ENCODE measurements around the gene AGBL3. TPM values are rescaled to one million over a fixed set of nuclear protein-coding genes. Genes with fewer than 3 reads are reported as not detected.

The AGBL3 gene
- total RNA-seq, 1 experiment from 2014 or later = 3.5 TPM

Other genes with a start within 250 kb of the AGBL3 start
- 209 and 259 TPM in 2 replicates for gene CALD1, start 206.9 kb upstream of the AGBL3 start, total RNA-seq (2014; rRNA removed; shearing (Covaris generic))
- gene TMEM140, start 161.6 kb downstream of the AGBL3 start, total RNA-seq (2014; rRNA removed; shearing (Covaris generic)) = 7.1 and 7.6 TPM in 2 replicates
- 53.7 and 54.7 TPM in 2 replicates for gene CYREN, start 184.2 kb downstream of the AGBL3 start, total RNA-seq (2014; rRNA removed; shearing (Covaris generic))
- gene WDR91, start 225.0 kb downstream of the AGBL3 start, total RNA-seq (2014; rRNA removed; shearing (Covaris generic)) = 8.4 and 8.9 TPM in 2 replicates
- not detected in 2 replicates for gene STRA8, start 247.3 kb downstream of the AGBL3 start, total RNA-seq (2014; rRNA removed; shearing (Covaris generic))

Data from RPMI7951 (cell line).